LNCaP clone FGC (cell line): ENCODE results near the gene ADIPOR1.
"Not testable (repeated sequence)": the region's sequence is repeated elsewhere in the genome, so short reads cannot be mapped to it uniquely, and the experiment has no call there.

Experiments
- DNase-seq: peaks from one replicate; pipeline ENCODE4 v3.0.0-alpha.2; 2011; ENCODE audit warnings: low read depth
- H3K4me3 ChIP-seq: 2 replicates; pipeline ENCODE4 v1.5.1; 2011; ENCODE audit warnings: mild to moderate bottlenecking, low read depth, low read length, control low read depth
- TF ChIP-seq, protein P1 (sequence below): IDR thresholded peaks from 2 replicates; pipeline ENCODE4 v1.5.1; 2012; ENCODE audit warnings: mild to moderate bottlenecking; ENCODE audit not compliant: control insufficient read depth, insufficient read depth; ENCODE audit errors: extremely low read depth

ADIPOR1 gene

DNA sequence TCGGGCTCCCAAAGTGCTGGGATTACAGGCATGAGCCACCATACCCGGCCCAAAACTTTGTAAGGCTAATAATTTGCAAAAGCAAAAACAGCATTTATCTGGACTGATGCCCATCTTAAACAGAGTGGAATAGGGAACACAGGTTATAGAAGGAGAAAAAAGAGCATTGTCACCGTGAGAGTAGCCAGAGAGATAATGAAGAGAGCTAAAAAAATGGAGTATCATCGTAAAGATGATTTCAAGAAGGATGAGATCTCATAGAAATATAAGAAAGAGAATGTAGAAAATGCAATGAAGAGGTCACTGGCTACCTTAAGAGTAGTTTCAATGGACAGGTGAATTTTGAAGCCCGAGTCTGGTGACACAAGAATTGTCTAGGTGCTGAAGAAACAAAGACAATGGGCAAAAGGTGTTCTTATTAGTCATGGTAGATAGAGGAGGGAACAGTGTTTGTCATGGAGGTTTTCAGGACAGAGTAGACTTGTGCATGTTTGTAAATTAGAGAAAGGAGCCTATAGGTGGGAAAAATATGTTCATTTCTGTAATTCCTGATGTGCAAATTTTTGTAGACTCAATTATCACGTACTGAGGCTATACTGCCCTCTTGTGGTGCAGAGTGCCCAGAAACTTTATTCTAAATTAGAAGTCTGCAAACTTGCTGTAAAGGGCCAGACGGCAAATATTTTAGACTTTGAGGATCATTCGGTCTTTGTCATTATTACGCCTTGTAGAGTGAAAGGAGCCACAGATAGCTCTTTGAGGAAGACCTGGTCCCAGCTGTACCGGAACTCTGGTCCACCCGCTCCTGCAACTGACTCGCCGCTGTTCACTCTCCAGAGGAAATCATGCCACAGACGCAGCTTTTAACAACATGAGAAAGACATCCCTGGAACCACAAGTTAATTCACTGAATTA, 41.0 kb upstream of the ADIPOR1 start:
- TF ChIP-seq, protein P1, sequence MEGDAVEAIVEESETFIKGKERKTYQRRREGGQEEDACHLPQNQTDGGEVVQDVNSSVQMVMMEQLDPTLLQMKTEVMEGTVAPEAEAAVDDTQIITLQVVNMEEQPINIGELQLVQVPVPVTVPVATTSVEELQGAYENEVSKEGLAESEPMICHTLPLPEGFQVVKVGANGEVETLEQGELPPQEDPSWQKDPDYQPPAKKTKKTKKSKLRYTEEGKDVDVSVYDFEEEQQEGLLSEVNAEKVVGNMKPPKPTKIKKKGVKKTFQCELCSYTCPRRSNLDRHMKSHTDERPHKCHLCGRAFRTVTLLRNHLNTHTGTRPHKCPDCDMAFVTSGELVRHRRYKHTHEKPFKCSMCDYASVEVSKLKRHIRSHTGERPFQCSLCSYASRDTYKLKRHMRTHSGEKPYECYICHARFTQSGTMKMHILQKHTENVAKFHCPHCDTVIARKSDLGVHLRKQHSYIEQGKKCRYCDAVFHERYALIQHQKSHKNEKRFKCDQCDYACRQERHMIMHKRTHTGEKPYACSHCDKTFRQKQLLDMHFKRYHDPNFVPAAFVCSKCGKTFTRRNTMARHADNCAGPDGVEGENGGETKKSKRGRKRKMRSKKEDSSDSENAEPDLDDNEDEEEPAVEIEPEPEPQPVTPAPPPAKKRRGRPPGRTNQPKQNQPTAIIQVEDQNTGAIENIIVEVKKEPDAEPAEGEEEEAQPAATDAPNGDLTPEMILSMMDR, result peak; percentile 74
- DNase-seq, result no peak
- no peak overlapping the region for H3K4me3 ChIP-seq

DNA sequence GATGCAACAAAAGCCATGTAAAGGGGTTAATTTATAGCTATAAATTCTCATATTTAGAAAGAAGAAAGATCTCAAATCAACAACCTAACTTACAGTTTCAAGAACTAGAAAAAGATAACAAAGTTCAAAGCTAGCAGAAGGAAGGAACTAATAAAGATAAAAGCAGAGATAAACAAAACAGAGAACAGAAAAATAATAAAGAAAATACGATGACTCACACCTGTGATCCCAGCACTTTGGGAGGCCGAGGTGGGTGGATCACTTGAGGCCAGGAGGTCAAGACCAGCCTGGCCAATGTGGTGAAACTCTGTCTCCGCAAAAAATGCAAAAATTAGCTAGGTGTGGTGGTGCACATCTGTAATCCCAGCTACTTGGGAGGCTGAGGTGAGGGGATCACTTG, 36.6 kb upstream of the ADIPOR1 start:
- TF ChIP-seq, protein P1, result no peak
- no peak for DNase-seq
- no peak overlapping the region for H3K4me3 ChIP-seq

DNA sequence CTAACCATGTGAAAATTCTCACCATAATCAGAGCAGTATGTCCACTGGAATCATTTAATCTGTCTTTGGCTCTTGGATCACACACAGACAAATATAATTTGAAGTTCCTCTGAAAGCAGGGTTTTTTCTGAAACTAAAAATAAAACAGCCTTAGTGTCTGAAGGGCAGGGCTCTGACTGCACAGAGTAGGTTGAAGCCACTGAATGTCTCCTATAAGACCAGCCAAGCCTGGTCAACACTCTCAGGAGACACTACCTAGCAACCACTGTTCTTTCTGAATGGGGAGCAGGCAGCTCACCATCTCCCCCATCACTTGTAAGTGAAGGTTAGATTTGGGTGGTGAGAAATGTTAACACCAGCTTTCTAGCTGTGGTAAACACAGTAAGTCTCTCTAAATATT, 33.0 kb upstream of the ADIPOR1 start:
- TF ChIP-seq, protein P1, result no peak
- H3K4me3 ChIP-seq, result no peak overlapping the region
- DNase-seq, result no peak

DNA sequence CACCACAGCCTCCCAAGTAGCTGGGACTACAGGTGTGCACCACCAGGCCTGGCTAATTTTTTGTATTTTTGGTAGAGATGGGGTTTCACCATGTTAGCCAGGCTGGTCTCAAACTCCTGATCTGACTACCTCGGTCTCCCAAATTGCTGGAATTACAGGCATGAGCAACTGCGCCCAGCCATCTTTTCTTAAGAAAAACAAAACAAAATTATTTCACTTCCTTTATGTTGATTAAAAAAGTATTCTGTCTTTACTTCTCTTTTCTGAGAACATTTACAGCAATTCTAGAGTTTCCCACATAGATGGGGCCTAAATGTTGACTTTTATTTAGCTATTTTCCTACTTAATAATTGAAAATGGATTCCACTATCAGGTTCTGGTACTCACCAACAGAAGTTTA, 31.8 kb upstream of the ADIPOR1 start:
- H3K4me3 ChIP-seq, result no peak overlapping the region
- no peak for DNase-seq
- TF ChIP-seq, protein P1, result no peak

DNA sequence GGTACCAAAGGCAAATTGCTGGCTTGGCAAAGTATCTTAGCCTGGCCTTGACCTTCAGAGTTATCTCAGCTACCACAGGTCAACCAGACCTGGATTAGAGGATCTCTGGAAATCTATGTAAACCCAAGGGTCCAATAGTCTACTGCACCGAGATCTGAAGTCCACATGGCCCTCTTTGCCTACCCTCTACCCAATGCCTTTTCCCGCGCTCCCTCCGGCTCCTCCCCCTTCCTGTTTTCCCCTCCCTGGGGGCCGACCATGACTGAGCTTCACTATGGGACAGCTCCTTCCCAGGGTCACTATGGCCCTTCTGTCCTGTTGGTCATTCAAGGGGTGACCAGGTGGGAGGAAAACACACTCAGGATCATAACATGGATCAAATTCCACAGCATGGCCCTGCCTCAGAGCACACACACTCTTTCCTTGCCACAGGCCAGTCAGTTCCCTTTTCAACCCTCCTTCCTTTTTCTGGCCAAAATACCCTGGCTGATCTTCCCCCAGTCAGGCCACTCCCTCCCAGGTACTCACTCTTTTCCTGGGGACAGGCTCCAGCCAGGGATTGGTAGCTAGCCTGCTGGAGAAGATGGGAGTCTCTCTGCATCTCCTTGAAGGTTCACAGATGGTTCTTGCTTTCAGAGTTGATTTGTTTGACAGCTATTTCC, 29.9 kb upstream of the ADIPOR1 start:
- TF ChIP-seq, protein P1, result no peak
- H3K4me3 ChIP-seq, result no peak overlapping the region
- no peak for DNase-seq

DNA sequence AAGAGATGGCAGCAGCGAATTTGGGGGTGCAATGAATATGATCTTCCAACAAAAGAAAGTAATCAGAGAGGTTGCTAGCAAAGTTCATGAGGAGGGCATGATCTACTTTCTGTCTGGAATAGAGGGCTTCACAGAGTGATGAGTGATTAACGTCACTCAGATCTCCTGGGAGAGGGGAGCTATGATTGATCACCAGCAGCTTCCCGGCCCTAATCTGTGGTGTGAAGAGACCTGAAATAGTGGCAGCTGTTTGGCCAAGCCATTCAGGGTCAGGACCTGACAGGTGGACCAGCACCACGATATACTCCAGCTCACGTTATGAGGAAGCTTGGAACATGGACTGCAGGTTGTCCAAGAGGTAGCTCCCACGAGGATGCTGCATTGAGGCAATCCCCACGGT, 29.1 kb upstream of the ADIPOR1 start:
- DNase-seq, result no peak
- TF ChIP-seq, protein P1, result no peak
- no peak overlapping the region for H3K4me3 ChIP-seq

DNA sequence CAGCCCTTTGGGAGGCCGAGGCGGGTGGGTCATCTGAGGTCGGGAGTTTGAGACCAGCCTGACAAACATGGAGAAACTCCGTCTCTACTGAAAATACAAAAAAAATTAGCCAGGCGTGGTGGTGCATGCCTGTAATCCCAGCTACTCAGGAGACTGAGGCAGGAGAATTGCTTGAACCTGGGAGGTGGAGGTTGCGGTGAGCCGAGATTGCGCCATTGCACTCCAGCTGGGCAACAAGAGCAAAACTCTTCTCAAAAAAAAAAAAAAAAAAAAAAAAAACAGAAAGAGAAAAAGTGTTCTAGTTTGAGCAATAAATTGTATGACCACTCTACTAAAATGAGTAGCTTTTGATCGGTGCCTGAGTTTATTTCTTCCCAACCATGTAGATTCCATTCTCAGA, 28.0 kb upstream of the ADIPOR1 start:
- not testable (repeated sequence) for H3K4me3 ChIP-seq, DNase-seq
